Stomach (tissue), 9 donors: ENCODE data around the gene SMARCA4. TPM values are rescaled to one million over a fixed set of nuclear protein-coding genes. Genes with fewer than 3 reads are reported as not detected.
A peak's percentile ranks its signal among the peaks of the same experiment; 100 is the strongest.

ENCODE experiments used
- DNase-seq, 2 donors: peaks; one replicate each; pipeline versions ENCODE4 v3.0.0 to v3.0.0-alpha.2; 2013 to 2019
- H3K27ac ChIP-seq, 5 donors: fragments of 200-600 bp in 4 of 5; sonication (generic) in 4 of 5; one replicate each; pipeline ENCODE4 v1.5.1; 2013 to 2019; ENCODE audit warnings: mild to moderate bottlenecking in 1 of 5, moderate library complexity in 1 of 5
- H3K27me3 ChIP-seq, 3 donors: fragments of 200-600 bp; sonication (generic); one replicate each; pipeline ENCODE4 v1.5.1; 2017 to 2019; ENCODE audit warnings: mixed run types in 1 of 3
- H3K36me3 ChIP-seq, 4 donors: fragments of 200-600 bp; sonication (generic); 1 replicate in 3 of 4; 2 replicates in 1 of 4; pipeline ENCODE4 v1.5.1; 2016 to 2019
- H3K4me1 ChIP-seq, 4 donors: fragments of 200-600 bp; sonication (generic); one replicate each; pipeline ENCODE4 v1.5.1; 2016 to 2019
- H3K4me3 ChIP-seq, 4 donors: fragments of 200-600 bp; sonication (generic) in 3 of 4; one replicate each; pipeline ENCODE4 v1.5.1; 2016 to 2019; ENCODE audit warnings: mild to moderate bottlenecking in 1 of 4
- H3K9me3 ChIP-seq, 4 donors: fragments of 200-600 bp; sonication (generic); one replicate each; pipeline ENCODE4 v1.5.1; 2016 to 2019
- CTCF ChIP-seq, 7 experiments: fragments of 450-650 bp in 4 of 7; fragments of 200-600 bp in 3 of 7; sonication (generic) in 3 of 7; IDR thresholded peaks; one replicate each; pipeline ENCODE4 v1.5.1; 2016 to 2019; ENCODE audit warnings: antibody characterized with exemption in 7 of 7, control low read depth in 2 of 7, mild to moderate bottlenecking in 1 of 7
- EP300 ChIP-seq: sonication (generic); formaldehyde crosslinking; IDR thresholded peaks from one replicate; pipeline ENCODE4 v1.6.1; 2017; ENCODE audit warnings: antibody characterized with exemption
- POLR2A ChIP-seq, 4 donors: fragments of 450-650 bp; IDR thresholded peaks; one replicate each; pipeline ENCODE4 v1.6.1; 2016; ENCODE audit warnings: antibody characterized with exemption in 4 of 4, control low read depth in 2 of 4, mild to moderate bottlenecking in 1 of 4, moderate library complexity in 1 of 4
- POLR2AphosphoS5 ChIP-seq, 3 donors: sonication (generic); formaldehyde crosslinking; IDR thresholded peaks; one replicate each; pipeline ENCODE4 v1.6.1; 2016; ENCODE audit warnings: antibody characterized with exemption in 3 of 3
- WGBS, 5 donors: extraction: QIAGEN DNeasy Blood & Tissue Kit in 3 of 5; methylation state at CpG; one replicate each; pipeline versions ENCODE4 v1.1.5 to v1.1.7; 2013 to 2018; 5-methylcytosine and 5-hydroxymethylcytosine counted together
- intact Hi-C: fragments of 100-400 bp; cut with DNase I; formaldehyde crosslinking; loops from one replicate; pipeline ENCODE4 v1.15.1; 2023; ENCODE audit warnings: low total_unique reads
- polyA plus RNA-seq, 3 donors: library from polyadenylated mRNA; stranded (reverse); fragments of 200-250 nt; gene quantifications; one replicate each; pipeline ENCODE4 v1.2.3, GENCODE V29; 2013
- total RNA-seq, 5 donors: library from RNA; depleted of rRNA; stranded (reverse); fragments of >200 nt; gene quantifications; one replicate each; pipeline versions ENCODE4 v1.1.0 to v1.2.3, GENCODE V29; 2014 to 2016
- donor health status: healthy with polysubstance abuse.
- donor health status: Bipolar disorder and iron deficiency.
- donor health status: healthy.

Gene SMARCA4
- total and polyA plus RNA-seq, 8 donors: 28.6 to 158 (median 60.9) TPM

- H3K27me3 ChIP-seq: no peaks in the 10 kb centered on the region
- DNase-seq: peak; percentile 34 to 46
- TF ChIP-seq CTCF (IDR thresholded peaks at IDR 0.05) (no peak), EP300 (no peak), POLR2A (IDR thresholded peaks at IDR 0.05) (no peak), POLR2AphosphoS5 (IDR thresholded peaks at IDR 0.05) (no peak)
- intact Hi-C loops: no loop called here
- 50 to 63% (median 56%) methylated on average over 19 of the region's 19 CpGs for WGBS, 5 donors
- peaks cover 0 to 2% (median 0%) of the 10 kb centered on the region in 4 donors for H3K36me3 ChIP-seq
- H3K4me3 ChIP-seq: peak overlapping the region; percentile 6 to 27 (median 8)
- peaks cover 23 to 46% (median 30%) of the 10 kb centered on the region in 4 donors for H3K4me1 ChIP-seq
- peak overlapping the region; percentile 58 to 80 (median 76) for H3K27ac ChIP-seq
- H3K9me3 ChIP-seq: no peaks in the 10 kb centered on the region
Observed at GRCh38 chr19:10976131-10976892, 15.5 kb downstream of the SMARCA4 start.

- no peaks in the 10 kb centered on the region for H3K27me3 ChIP-seq
- peaks cover 23 to 46% (median 30%) of the 10 kb centered on the region in 4 donors for H3K4me1 ChIP-seq
- 71 to 85% (median 76%) methylated on average over 4 to 5 of the region's 5 CpGs for WGBS, 5 donors
- no peaks in the 10 kb centered on the region for H3K9me3 ChIP-seq
- H3K36me3 ChIP-seq: peaks cover 0 to 6% (median 2%) of the 10 kb centered on the region in 4 donors
- intact Hi-C loops: no loop called here
- no peak for DNase-seq
- H3K27ac ChIP-seq: no peak overlapping the region
- no peak for TF ChIP-seq EP300
- no peak for TF ChIP-seq CTCF (IDR thresholded peaks at IDR 0.05)
- TF ChIP-seq POLR2AphosphoS5 (IDR thresholded peaks at IDR 0.05): no peak
- no peak for TF ChIP-seq POLR2A (IDR thresholded peaks at IDR 0.05)
- H3K4me3 ChIP-seq: no peak overlapping the region
Observed at GRCh38 chr19:10977742-10978092, 16.9 kb downstream of the SMARCA4 start.

- intact Hi-C loops: no loop called here
- Histone ChIP-seq H3K4me3 (no peak overlapping the region), H3K27ac (no peak overlapping the region), H3K27me3 (no peaks in the 10 kb centered on the region), H3K4me1 (peaks cover 23 to 46% (median 29%) of the 10 kb centered on the region in 4 donors), H3K36me3 (peaks cover 9 to 21% (median 16%) of the 10 kb centered on the region in 4 donors), H3K9me3 (no peaks in the 10 kb centered on the region)
- 74 to 86% (median 79%) methylated on average over 15 of the region's 15 CpGs for WGBS, 5 donors
- no peak for DNase-seq
- TF ChIP-seq EP300 (no peak), POLR2A (IDR thresholded peaks at IDR 0.05) (no peak), POLR2AphosphoS5 (IDR thresholded peaks at IDR 0.05) (no peak), CTCF (IDR thresholded peaks at IDR 0.05) (no peak)
Observed at GRCh38 chr19:10979951-10980381, 19.1 kb downstream of the SMARCA4 start.

- no peak for DNase-seq
- intact Hi-C loops: no loop called here
- H3K27ac ChIP-seq: no peak overlapping the region
- H3K9me3 ChIP-seq: no peaks in the 10 kb centered on the region
- TF ChIP-seq POLR2AphosphoS5 (IDR thresholded peaks at IDR 0.05): no peak
- TF ChIP-seq CTCF (IDR thresholded peaks at IDR 0.05): no peak
- no peak for TF ChIP-seq POLR2A (IDR thresholded peaks at IDR 0.05)
- no peak for TF ChIP-seq EP300
- 77 to 89% (median 84%) methylated on average over 7 to 8 of the region's 8 CpGs for WGBS, 5 donors
- H3K36me3 ChIP-seq: peaks cover 23 to 35% (median 30%) of the 10 kb centered on the region in 4 donors
- no peak overlapping the region for H3K4me3 ChIP-seq
- H3K27me3 ChIP-seq: no peaks in the 10 kb centered on the region
- H3K4me1 ChIP-seq: peaks cover 10 to 32% (median 17%) of the 10 kb centered on the region in 4 donors
Observed at GRCh38 chr19:10981252-10981895, 20.5 kb downstream of the SMARCA4 start.
